WTC11 (cell line): Measurements from ENCODE around the gene AK2. TPM values are rescaled to one million over a fixed set of nuclear protein-coding genes. Genes with fewer than 3 reads are reported as not detected.

ENCODE experiments used
- ATAC-seq: fragments of 200-7000 bp; cut with Tn5 transposase; 2 replicates; pipeline ENCODE4 v1.10.0; 2021; ENCODE audit warnings: mild to moderate bottlenecking, moderate library complexity
- CTCF ChIA-PET: fragments of 300-600 bp; sonication (Branson Sonifier 250); formaldehyde crosslinking; loops from one replicate; lab custom pipeline; 2021; ENCODE audit warnings: antibody characterized with exemption; lab: Charles Lee
- POLR2A ChIA-PET: fragments of 350-600 bp; sonication (Branson Sonifier 250); formaldehyde crosslinking; loops from one replicate; lab custom pipeline; 2021; ENCODE audit warnings: antibody characterized with exemption; lab: Charles Lee
- DNase-seq: peaks from one replicate; pipeline ENCODE4 v3.0.0; 2021; ENCODE audit warnings: low spot score
- H3K27ac Mint-ChIP-seq: 2 replicates; pipeline ENCODE4 v1.8.0; 2021; ENCODE audit warnings: mixed read lengths
- H3K27me3 Mint-ChIP-seq: 2 replicates; pipeline ENCODE4 v1.8.0; 2021; ENCODE audit warnings: low read depth, mild to moderate bottlenecking, moderate library complexity, mixed read lengths
- H3K36me3 Mint-ChIP-seq: 2 replicates; pipeline ENCODE4 v1.8.0; 2021; ENCODE audit warnings: mixed read lengths
- H3K4me1 Mint-ChIP-seq: 2 replicates; pipeline ENCODE4 v1.8.0; 2022; ENCODE audit warnings: mixed read lengths
- H3K4me3 Mint-ChIP-seq: 2 replicates; pipeline ENCODE4 v1.8.0; 2021; ENCODE audit warnings: mild to moderate bottlenecking, moderate library complexity, mixed read lengths
- H3K9me3 Mint-ChIP-seq: 2 replicates; pipeline ENCODE4 v1.8.0; 2021; ENCODE audit warnings: mixed read lengths
- ATF6 ChIP-seq: sonication (generic); formaldehyde crosslinking; IDR thresholded peaks from 2 replicates; pipeline ENCODE4 v1.8.1; 2023; ENCODE audit warnings: mild to moderate bottlenecking, missing genetic modification reagents
- E2F1 ChIP-seq: sonication (generic); formaldehyde crosslinking; IDR thresholded peaks from 2 replicates; pipeline ENCODE4 v1.8.0; 2022; ENCODE audit warnings: mild to moderate bottlenecking, missing genetic modification reagents
- FOXJ3 ChIP-seq: sonication (generic); formaldehyde crosslinking; IDR thresholded peaks from 2 replicates; pipeline ENCODE4 v1.9.0; 2021; ENCODE audit warnings: missing genetic modification reagents, mild to moderate bottlenecking, borderline replicate concordance
- HMGXB4 ChIP-seq: sonication (generic); formaldehyde crosslinking; IDR thresholded peaks from 2 replicates; pipeline ENCODE4 v1.8.1; 2023; ENCODE audit warnings: mild to moderate bottlenecking, moderate library complexity, missing genetic modification reagents
- IRF2 ChIP-seq: sonication (generic); formaldehyde crosslinking; IDR thresholded peaks from 2 replicates; pipeline ENCODE4 v1.8.0; 2022; ENCODE audit warnings: low read depth, missing genetic modification reagents, borderline replicate concordance
- JAZF1 ChIP-seq: fragments of 250-450 bp; sonication (Bioruptor Pico); IDR thresholded peaks from 2 replicates; pipeline ENCODE4 v1.9.0; 2021; ENCODE audit warnings: moderate library complexity, mild to moderate bottlenecking, inconsistent platforms
- MLX ChIP-seq: sonication (generic); formaldehyde crosslinking; IDR thresholded peaks from 2 replicates; pipeline ENCODE4 v1.8.1; 2023; ENCODE audit warnings: mild to moderate bottlenecking, missing genetic modification reagents, moderate library complexity
- MYBL2 ChIP-seq: sonication (generic); formaldehyde crosslinking; IDR thresholded peaks from 2 replicates; pipeline ENCODE4 v1.8.1; 2023; ENCODE audit warnings: mild to moderate bottlenecking, moderate library complexity, missing genetic modification reagents
- NFYB ChIP-seq: sonication (generic); formaldehyde crosslinking; conservative IDR thresholded peaks from 2 replicates; pipeline ENCODE4 v1.8.0; 2022; ENCODE audit warnings: low read depth, missing genetic modification reagents
- NR3C1 ChIP-seq: sonication (generic); formaldehyde crosslinking; conservative IDR thresholded peaks from 2 replicates; pipeline ENCODE4 v1.8.1; 2023; ENCODE audit warnings: low read depth, mild to moderate bottlenecking, missing genetic modification reagents
- PRDM15 ChIP-seq: sonication (generic); formaldehyde crosslinking; IDR thresholded peaks from 2 replicates; pipeline ENCODE4 v1.8.0; 2022; ENCODE audit warnings: missing genetic modification reagents
- TEAD4 ChIP-seq: sonication (generic); formaldehyde crosslinking; IDR thresholded peaks from 2 replicates; pipeline ENCODE4 v1.8.0; 2022; ENCODE audit warnings: mild to moderate bottlenecking, missing genetic modification reagents
- ZBTB43 ChIP-seq: sonication (generic); formaldehyde crosslinking; IDR thresholded peaks from 2 replicates; pipeline ENCODE4 v1.8.1; 2023; ENCODE audit warnings: mild to moderate bottlenecking, missing genetic modification reagents
- ZNF416 ChIP-seq: fragments of 250-450 bp; sonication (Bioruptor Pico); IDR thresholded peaks from 2 replicates; pipeline ENCODE4 v1.9.0; 2021; ENCODE audit warnings: mild to moderate bottlenecking, inconsistent platforms
- ZNF425 ChIP-seq: fragments of 250-450 bp; sonication (Bioruptor Pico); conservative IDR thresholded peaks from 2 replicates; pipeline ENCODE4 v1.9.0; 2021; ENCODE audit warnings: mild to moderate bottlenecking
- total RNA-seq: library from RNA; stranded (reverse); gene quantifications from 3 replicates; pipeline ENCODE4 v1.2.3, GENCODE V29; 2021

AK2 gene
- total RNA-seq, 1 experiment from 2014 or later, result 124 TPM

GRCh38 chr1:33021567-33022431, 14.9 kb downstream of the AK2 start:
- POLR2A ChIA-PET, result no interaction called here
- Mint-ChIP-seq H3K27me3 (no peaks in the 10 kb centered on the region), H3K4me1 (peaks cover 15% of the 10 kb centered on the region), H3K4me3 (no peak overlapping the region), H3K36me3 (peaks cover 68% of the 10 kb centered on the region), H3K27ac (no peak overlapping the region; the same call in 1 of the 2 replicates), H3K9me3 (no peaks in the 10 kb centered on the region)
- CTCF ChIA-PET, result interaction anchor here (1.1 kb wide), 1 partner anchor 15 kb away, joined by 3 read pairs; no protein-coding TSS in a partner anchor
- no peak for DNase-seq
- no peak for ATAC-seq
- TF ChIP-seq JAZF1 (CRISPR knock-in tag) (no peak), MYBL2 (no peak), NFYB (CRISPR knock-in tag) (no peak), IRF2 (CRISPR knock-in tag) (no peak), NR3C1 (CRISPR knock-in tag) (no peak), ZBTB43 (CRISPR knock-in tag) (no peak), FOXJ3 (CRISPR knock-in tag) (no peak), ZNF425 (CRISPR knock-in tag) (no peak), ATF6 (CRISPR knock-in tag) (no peak)

- ChIA-PET CTCF (no interaction called here), POLR2A (interaction anchor here (0.6 kb wide), 1 partner anchor 13 kb away, joined by 3 read pairs; no protein-coding TSS in a partner anchor)
- Mint-ChIP-seq H3K27me3 (no peaks in the 10 kb centered on the region), H3K4me1 (peaks cover 4% of the 10 kb centered on the region), H3K9me3 (no peaks in the 10 kb centered on the region), H3K27ac (no peak overlapping the region; the same call in 1 of the 2 replicates), H3K4me3 (no peak overlapping the region), H3K36me3 (peaks cover 75% of the 10 kb centered on the region)
- ATAC-seq, result no peak
- DNase-seq, result no peak
- no peak for TF ChIP-seq MLX (CRISPR knock-in tag)
- no peak for TF ChIP-seq ZNF416 (CRISPR knock-in tag)
- no peak for TF ChIP-seq JAZF1 (CRISPR knock-in tag)
- no peak for TF ChIP-seq PRDM15 (CRISPR knock-in tag)
- TF ChIP-seq TEAD4 (CRISPR knock-in tag), result no peak
- no peak for TF ChIP-seq HMGXB4 (CRISPR knock-in tag)
- no peak for TF ChIP-seq E2F1 (CRISPR knock-in tag)
Observed at GRCh38 chr1:33018112-33018511, 18.6 kb downstream of the AK2 start.
